Measurements from ENCODE around the gene RBL2. TPM values are rescaled to one million over a fixed set of nuclear protein-coding genes. Genes with fewer than 3 reads are reported as not detected.

The RBL2 gene
- total and polyA plus RNA-seq, 9 of the 15 experiments (the other 6 are each of a cell fraction or from before 2014, with no cell fraction given) = 7.8 to 76.3 (median 28.5) TPM

DNA sequence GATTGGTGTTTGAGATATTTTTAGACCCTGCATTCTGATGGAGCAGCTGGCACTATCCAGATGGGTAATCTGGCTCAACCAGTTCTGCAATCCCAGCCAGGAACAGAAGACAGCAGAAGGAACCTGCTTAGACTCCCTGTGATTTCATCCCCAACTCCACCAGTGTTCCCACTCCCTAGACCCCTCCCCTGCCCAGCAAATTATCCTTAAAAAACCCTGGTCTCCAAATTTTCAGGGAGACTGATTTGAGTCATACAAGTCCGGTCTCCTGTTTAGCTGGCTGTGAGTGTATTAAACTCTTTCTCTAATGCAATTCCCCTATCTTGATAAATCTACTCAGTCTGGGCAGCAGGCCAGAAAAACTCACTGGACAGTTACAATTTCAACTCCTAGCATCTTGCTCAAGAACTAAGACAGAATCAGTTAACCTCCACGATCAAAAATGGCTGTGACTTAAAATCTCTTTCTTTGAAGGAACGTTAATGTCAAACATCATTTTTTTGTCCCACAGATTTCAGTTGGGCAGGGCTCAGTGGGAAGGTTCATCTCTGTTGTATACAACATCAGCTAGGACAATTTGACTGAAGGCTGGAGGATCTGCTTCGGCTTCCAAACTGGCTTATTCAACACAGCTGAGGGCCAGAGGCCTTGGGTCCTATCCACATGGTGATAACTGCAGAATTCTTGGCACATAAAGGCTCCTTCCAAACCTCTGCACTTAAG, 4.9 kb upstream of the RBL2 start (continued):
- TF ChIP-seq ZBTB11 (CRISPR knock-in tag; IDR thresholded peaks at IDR 0.05) (no peak), ILF3 (IDR thresholded peaks at IDR 0.05; ENCODE audit: borderline replicate concordance) (no peak), MAZ (CRISPR knock-in tag; conservative IDR thresholded peaks at IDR 0.05 in 1 of 2, IDR thresholded peaks at IDR 0.05 in 1 of 2) (0 out of 4 replicates have a peak, but pooled peaks of 1 of the 2 experiments have one; percentile 17), MTA1 (IDR thresholded peaks at IDR 0.05; ENCODE audit: borderline replicate concordance) (no peak), NFIC (IDR thresholded peaks at IDR 0.05) (peak; percentile 88), RBM14 (IDR thresholded peaks at IDR 0.05; ENCODE audit: borderline replicate concordance, insufficient read depth, low read depth, low read length) (no peak), CCNT2 (IDR thresholded peaks at IDR 0.05; ENCODE audit: borderline replicate concordance, extremely low read depth, insufficient read length, low read depth, low read length) (no peak), POLR2AphosphoS5 (IDR thresholded peaks at IDR 0.05; ENCODE audit: control insufficient read depth, insufficient read depth, low read depth, low read length) (no peak), ZNF766 (CRISPR knock-in tag; conservative IDR thresholded peaks at IDR 0.05) (no peak), CBX1 (IDR thresholded peaks at IDR 0.05; ENCODE audit: low read depth) (no peak), HMGN3 (IDR thresholded peaks at IDR 0.05; ENCODE audit: borderline replicate concordance, extremely low read depth, insufficient read length, low read depth, low read length) (no peak), ZNF197 (CRISPR knock-in tag; IDR thresholded peaks at IDR 0.05; ENCODE audit: low read depth) (no peak), RUNX1 (IDR thresholded peaks at IDR 0.05; ENCODE audit: low read depth) (no peak), CBFA2T3 (IDR thresholded peaks at IDR 0.05) (no peak)
- TF ChIP-seq, protein P1, sequence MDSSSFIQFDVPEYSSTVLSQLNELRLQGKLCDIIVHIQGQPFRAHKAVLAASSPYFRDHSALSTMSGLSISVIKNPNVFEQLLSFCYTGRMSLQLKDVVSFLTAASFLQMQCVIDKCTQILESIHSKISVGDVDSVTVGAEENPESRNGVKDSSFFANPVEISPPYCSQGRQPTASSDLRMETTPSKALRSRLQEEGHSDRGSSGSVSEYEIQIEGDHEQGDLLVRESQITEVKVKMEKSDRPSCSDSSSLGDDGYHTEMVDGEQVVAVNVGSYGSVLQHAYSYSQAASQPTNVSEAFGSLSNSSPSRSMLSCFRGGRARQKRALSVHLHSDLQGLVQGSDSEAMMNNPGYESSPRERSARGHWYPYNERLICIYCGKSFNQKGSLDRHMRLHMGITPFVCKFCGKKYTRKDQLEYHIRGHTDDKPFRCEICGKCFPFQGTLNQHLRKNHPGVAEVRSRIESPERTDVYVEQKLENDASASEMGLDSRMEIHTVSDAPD (CRISPR knock-in tag; IDR thresholded peaks at IDR 0.05) = no peak
- TF ChIP-seq, protein P2, sequence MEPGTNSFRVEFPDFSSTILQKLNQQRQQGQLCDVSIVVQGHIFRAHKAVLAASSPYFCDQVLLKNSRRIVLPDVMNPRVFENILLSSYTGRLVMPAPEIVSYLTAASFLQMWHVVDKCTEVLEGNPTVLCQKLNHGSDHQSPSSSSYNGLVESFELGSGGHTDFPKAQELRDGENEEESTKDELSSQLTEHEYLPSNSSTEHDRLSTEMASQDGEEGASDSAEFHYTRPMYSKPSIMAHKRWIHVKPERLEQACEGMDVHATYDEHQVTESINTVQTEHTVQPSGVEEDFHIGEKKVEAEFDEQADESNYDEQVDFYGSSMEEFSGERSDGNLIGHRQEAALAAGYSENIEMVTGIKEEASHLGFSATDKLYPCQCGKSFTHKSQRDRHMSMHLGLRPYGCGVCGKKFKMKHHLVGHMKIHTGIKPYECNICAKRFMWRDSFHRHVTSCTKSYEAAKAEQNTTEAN (CRISPR knock-in tag; IDR thresholded peaks at IDR 0.05) = no peak
- TF ChIP-seq, protein P3, sequence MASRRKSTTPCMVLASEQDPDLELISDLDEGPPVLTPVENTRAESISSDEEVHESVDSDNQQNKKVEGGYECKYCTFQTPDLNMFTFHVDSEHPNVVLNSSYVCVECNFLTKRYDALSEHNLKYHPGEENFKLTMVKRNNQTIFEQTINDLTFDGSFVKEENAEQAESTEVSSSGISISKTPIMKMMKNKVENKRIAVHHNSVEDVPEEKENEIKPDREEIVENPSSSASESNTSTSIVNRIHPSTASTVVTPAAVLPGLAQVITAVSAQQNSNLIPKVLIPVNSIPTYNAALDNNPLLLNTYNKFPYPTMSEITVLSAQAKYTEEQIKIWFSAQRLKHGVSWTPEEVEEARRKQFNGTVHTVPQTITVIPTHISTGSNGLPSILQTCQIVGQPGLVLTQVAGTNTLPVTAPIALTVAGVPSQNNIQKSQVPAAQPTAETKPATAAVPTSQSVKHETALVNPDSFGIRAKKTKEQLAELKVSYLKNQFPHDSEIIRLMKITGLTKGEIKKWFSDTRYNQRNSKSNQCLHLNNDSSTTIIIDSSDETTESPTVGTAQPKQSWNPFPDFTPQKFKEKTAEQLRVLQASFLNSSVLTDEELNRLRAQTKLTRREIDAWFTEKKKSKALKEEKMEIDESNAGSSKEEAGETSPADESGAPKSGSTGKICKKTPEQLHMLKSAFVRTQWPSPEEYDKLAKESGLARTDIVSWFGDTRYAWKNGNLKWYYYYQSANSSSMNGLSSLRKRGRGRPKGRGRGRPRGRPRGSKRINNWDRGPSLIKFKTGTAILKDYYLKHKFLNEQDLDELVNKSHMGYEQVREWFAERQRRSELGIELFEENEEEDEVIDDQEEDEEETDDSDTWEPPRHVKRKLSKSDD (conservative IDR thresholded peaks at IDR 0.05; ENCODE audit: low read length) = no peak
